GM12873 (cell line): ENCODE measurements around the gene FCGBP.

Experiments used
- CTCF ChIP-seq: IDR thresholded peaks from 2 replicates; pipeline ENCODE4 v1.5.1; 2012; ENCODE audit warnings: low read depth, mild to moderate bottlenecking, moderate library complexity, low read length, control low read depth; ENCODE audit not compliant: insufficient read depth; ENCODE audit errors: missing control alignments

The FCGBP gene

GRCh38 chr19:39890755-39891551 lies 43.5 kb downstream of the FCGBP start:
- TF ChIP-seq CTCF: no peak
